Endodermal cell (in vitro differentiated cells): ENCODE results near the gene ABLIM2. TPM values are rescaled to one million over a fixed set of nuclear protein-coding genes. Genes with fewer than 3 reads are reported as not detected.

Experiments used
- DNase-seq: peaks from one replicate; pipeline ENCODE4 v3.0.0-alpha.2; 2017
- H3K27ac ChIP-seq: 2 replicates; pipeline ENCODE4 v1.5.1; 2013; ENCODE audit warnings: mild to moderate bottlenecking, low read depth, low read length, moderate library complexity
- H3K27me3 ChIP-seq: 2 replicates; pipeline ENCODE4 v1.6.1; 2013; ENCODE audit warnings: mild to moderate bottlenecking, low read length, moderate library complexity; ENCODE audit not compliant: insufficient read depth, control insufficient read depth, poor library complexity, severe bottlenecking
- H3K36me3 ChIP-seq: 2 replicates; pipeline ENCODE4 v1.7.0; 2013; ENCODE audit warnings: mild to moderate bottlenecking, low read length, moderate library complexity; ENCODE audit not compliant: control insufficient read depth, insufficient read depth
- H3K4me1 ChIP-seq: one replicate; pipeline ENCODE4 v1.7.0; 2013; ENCODE audit warnings: low read length; ENCODE audit not compliant: control insufficient read depth, insufficient read depth
- H3K4me3 ChIP-seq: 2 replicates; pipeline ENCODE4 v1.5.1; 2013; ENCODE audit warnings: mild to moderate bottlenecking, low read length, moderate library complexity
- H3K9ac ChIP-seq: 2 replicates; pipeline ENCODE4 v1.6.1; 2013; ENCODE audit warnings: mild to moderate bottlenecking, low read length, moderate library complexity; ENCODE audit not compliant: poor library complexity, severe bottlenecking; ENCODE audit errors: extremely low read depth
- H3K9me3 ChIP-seq: 2 replicates; pipeline ENCODE4 v1.6.1; 2013; ENCODE audit warnings: mild to moderate bottlenecking, low read length, moderate library complexity; ENCODE audit not compliant: control insufficient read depth
- H3K27ac Mint-ChIP-seq: 2 replicates; pipeline ENCODE4 v1.8.0; 2020; ENCODE audit warnings: mixed read lengths
- H3K27me3 Mint-ChIP-seq: 2 replicates; pipeline ENCODE4 v1.8.0; 2021; ENCODE audit warnings: mild to moderate bottlenecking, mixed read lengths; ENCODE audit not compliant: insufficient read depth
- H3K36me3 Mint-ChIP-seq: 2 replicates; pipeline ENCODE4 v1.8.0; 2020; ENCODE audit warnings: low read depth, mixed read lengths
- H3K4me1 Mint-ChIP-seq: 2 replicates; pipeline ENCODE4 v1.8.0; 2020; ENCODE audit warnings: mixed read lengths
- H3K4me3 Mint-ChIP-seq: 2 replicates; pipeline ENCODE4 v1.8.0; 2020; ENCODE audit warnings: mild to moderate bottlenecking, moderate library complexity, mixed read lengths
- H3K9me3 Mint-ChIP-seq: 2 replicates; pipeline ENCODE4 v1.8.0; 2020; ENCODE audit warnings: mild to moderate bottlenecking, mixed read lengths
- WGBS, 2 experiments: methylation state at CpG; one replicate each; pipeline versions ENCODE4 v1.1.5 to v1.1.7; 2013; ENCODE audit warnings: missing lambda C conversion rate in 2 of 2, mixed read lengths in 1 of 2; ENCODE audit not compliant: insufficient coverage in 1 of 2, insufficient read length in 1 of 2; 5-methylcytosine and 5-hydroxymethylcytosine counted together
- total RNA-seq, 2 donors: library from RNA; stranded (reverse); fragmentation: NEBNext Ultra II Directional in 1 of 2; extraction: Animal tissue kit (Norgen Biotek cat#: 25700) in 1 of 2; gene quantifications; 2 replicates in 1 of 2; 3 replicates in 1 of 2; pipeline ENCODE4 v1.2.1, GENCODE V29; 2021
- TF ChIP-seq, protein P1 (sequence below): fragments of 200-600 bp; sonication (generic); conservative IDR thresholded peaks from 2 replicates; pipeline ENCODE4 v1.5.0; 2021; ENCODE audit warnings: antibody characterized with exemption, mild to moderate bottlenecking

Gene ABLIM2
- total RNA-seq, 2 donors from 2014 or later, result 0.35 to 1.6 TPM

DNA sequence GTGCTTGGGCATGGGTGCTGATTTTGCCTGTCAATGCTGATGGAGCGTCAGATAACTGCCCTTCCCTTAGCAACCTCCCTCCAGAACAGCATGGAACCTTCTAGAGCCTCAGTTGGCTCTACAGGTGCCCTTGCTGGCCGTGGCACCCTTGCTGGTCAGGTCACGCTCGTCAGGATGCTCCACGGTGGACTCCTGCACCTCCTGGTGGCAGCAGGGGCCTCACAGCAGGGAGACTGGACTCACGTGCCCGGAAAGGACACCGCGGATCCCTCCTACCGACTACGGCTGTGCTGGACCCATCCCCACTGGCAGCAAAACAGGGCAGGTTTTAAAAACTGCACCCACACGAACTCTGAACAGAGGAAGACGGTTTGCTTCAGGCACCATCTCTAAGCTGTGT, 136.8 kb downstream of the ABLIM2 start:
- H3K4me3 Mint-ChIP-seq, result no peak overlapping the region
- H3K9me3 Mint-ChIP-seq, result no peaks in the 10 kb centered on the region
- peaks cover 24% of the 10 kb centered on the region for H3K4me1 Mint-ChIP-seq
- no peaks in the 10 kb centered on the region for H3K36me3 Mint-ChIP-seq
- H3K27me3 Mint-ChIP-seq, result no peaks in the 10 kb centered on the region
- TF ChIP-seq, protein P1, sequence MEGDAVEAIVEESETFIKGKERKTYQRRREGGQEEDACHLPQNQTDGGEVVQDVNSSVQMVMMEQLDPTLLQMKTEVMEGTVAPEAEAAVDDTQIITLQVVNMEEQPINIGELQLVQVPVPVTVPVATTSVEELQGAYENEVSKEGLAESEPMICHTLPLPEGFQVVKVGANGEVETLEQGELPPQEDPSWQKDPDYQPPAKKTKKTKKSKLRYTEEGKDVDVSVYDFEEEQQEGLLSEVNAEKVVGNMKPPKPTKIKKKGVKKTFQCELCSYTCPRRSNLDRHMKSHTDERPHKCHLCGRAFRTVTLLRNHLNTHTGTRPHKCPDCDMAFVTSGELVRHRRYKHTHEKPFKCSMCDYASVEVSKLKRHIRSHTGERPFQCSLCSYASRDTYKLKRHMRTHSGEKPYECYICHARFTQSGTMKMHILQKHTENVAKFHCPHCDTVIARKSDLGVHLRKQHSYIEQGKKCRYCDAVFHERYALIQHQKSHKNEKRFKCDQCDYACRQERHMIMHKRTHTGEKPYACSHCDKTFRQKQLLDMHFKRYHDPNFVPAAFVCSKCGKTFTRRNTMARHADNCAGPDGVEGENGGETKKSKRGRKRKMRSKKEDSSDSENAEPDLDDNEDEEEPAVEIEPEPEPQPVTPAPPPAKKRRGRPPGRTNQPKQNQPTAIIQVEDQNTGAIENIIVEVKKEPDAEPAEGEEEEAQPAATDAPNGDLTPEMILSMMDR, result no peak
- Histone ChIP-seq H3K9ac (no peak overlapping the region), H3K27me3 (no peaks in the 10 kb centered on the region), H3K4me3 (no peak overlapping the region), H3K4me1 (peaks cover 12% of the 10 kb centered on the region), H3K36me3 (no peaks in the 10 kb centered on the region), H3K27ac (no peak overlapping the region), H3K9me3 (no peaks in the 10 kb centered on the region)
- 89 to 91% methylated on average over 11 to 13 of the region's 13 CpGs for WGBS, 2 experiments
- no peak for DNase-seq
- H3K27ac Mint-ChIP-seq, result no peak overlapping the region

- no peaks in the 10 kb centered on the region for H3K27me3 ChIP-seq
- no peaks in the 10 kb centered on the region for H3K9me3 ChIP-seq
- H3K4me3 Mint-ChIP-seq, result no peak overlapping the region
- peak overlapping the region; percentile 13 for H3K9ac ChIP-seq
- TF ChIP-seq, protein P1, result no peak
- DNase-seq, result peak; percentile 81
- peaks cover 26% of the 10 kb centered on the region for H3K4me1 Mint-ChIP-seq
- peaks cover 12% of the 10 kb centered on the region for H3K4me1 ChIP-seq
- H3K9me3 Mint-ChIP-seq, result no peaks in the 10 kb centered on the region
- peak overlapping the region; percentile 18 for H3K27ac ChIP-seq
- no peaks in the 10 kb centered on the region for H3K27me3 Mint-ChIP-seq
- WGBS, 2 experiments, result 79 to 83% methylated on average over 16 to 24 of the region's 24 CpGs
- H3K36me3 ChIP-seq, result no peaks in the 10 kb centered on the region
- H3K4me3 ChIP-seq, result no peak overlapping the region
- H3K27ac Mint-ChIP-seq, result peak overlapping the region; percentile 83
- no peaks in the 10 kb centered on the region for H3K36me3 Mint-ChIP-seq
These were observed 138.9 kb downstream of the ABLIM2 start for GRCh38 chr4:8019396-8020365.

- peak overlapping the region; percentile 42 for H3K27ac Mint-ChIP-seq
These were observed 142.1 kb downstream of the ABLIM2 start for GRCh38 chr4:8016527-8016926.

More at GRCh38 chr4:8016527-8016926, 142.1 kb downstream of the ABLIM2 start:
- 91 to 99% methylated on average over 11 to 12 of the region's 12 CpGs for WGBS, 2 experiments
- Histone ChIP-seq H3K9me3 (no peaks in the 10 kb centered on the region), H3K9ac (no peak overlapping the region), H3K27ac (no peak overlapping the region), H3K4me3 (no peak overlapping the region), H3K4me1 (peaks cover 12% of the 10 kb centered on the region), H3K27me3 (no peaks in the 10 kb centered on the region), H3K36me3 (no peaks in the 10 kb centered on the region)
- H3K36me3 Mint-ChIP-seq, result no peaks in the 10 kb centered on the region
- no peaks in the 10 kb centered on the region for H3K9me3 Mint-ChIP-seq
- no peaks in the 10 kb centered on the region for H3K27me3 Mint-ChIP-seq
- no peak for DNase-seq
- no peak overlapping the region for H3K4me3 Mint-ChIP-seq
- TF ChIP-seq, protein P1, result no peak
- peaks cover 26% of the 10 kb centered on the region for H3K4me1 Mint-ChIP-seq
